ENCODE results near the gene ITIH1. TPM values are rescaled to one million over a fixed set of nuclear protein-coding genes. Genes with fewer than 3 reads are reported as not detected.

The ITIH1 gene
- polyA plus RNA-seq, 4 donors, result 0.38 to 6.3 TPM; not detected in 2

DNA sequence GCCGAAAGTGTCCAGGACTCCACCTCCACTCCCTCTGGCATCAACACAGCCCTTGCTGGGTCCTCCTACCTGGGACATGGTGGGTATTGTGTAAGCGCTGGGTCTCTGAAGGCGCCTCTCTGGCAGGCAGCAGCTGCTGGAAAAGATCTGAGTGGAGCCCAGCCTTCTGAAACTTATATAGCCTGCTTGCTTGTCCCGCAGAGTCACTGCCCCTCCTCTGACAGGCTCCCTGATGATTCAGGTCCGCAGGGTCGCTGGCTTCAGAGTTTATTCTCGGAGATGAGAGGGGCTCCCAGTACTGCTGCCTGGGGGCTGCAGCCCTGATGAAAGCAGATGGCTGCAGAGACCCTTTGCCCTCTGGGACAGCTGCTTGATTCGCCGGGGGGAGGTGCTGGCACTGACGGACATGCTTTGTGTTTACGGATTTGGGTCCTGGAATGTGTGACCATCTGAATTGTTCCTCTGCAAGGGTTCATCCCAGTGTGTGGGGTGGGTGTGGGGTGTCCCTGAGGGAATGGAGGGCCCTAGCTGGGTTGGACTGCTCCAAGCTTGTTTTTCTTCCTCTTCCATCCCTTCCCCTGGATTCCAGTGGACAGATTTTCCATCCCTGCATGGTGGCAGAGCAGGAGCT lies 57.6 kb downstream of the ITIH1 start, which contains the start of gene MUSTN1:
Gene MUSTN1, minus strand, starts transcription at position 149 of the 631 bp plus-strand sequence. Its CDS starts 71 bp downstream, at position 78.
- no peak for DNase-seq (ENCODE audit: low read depth in 4 of 4, low spot score in 3 of 4)

DNA sequence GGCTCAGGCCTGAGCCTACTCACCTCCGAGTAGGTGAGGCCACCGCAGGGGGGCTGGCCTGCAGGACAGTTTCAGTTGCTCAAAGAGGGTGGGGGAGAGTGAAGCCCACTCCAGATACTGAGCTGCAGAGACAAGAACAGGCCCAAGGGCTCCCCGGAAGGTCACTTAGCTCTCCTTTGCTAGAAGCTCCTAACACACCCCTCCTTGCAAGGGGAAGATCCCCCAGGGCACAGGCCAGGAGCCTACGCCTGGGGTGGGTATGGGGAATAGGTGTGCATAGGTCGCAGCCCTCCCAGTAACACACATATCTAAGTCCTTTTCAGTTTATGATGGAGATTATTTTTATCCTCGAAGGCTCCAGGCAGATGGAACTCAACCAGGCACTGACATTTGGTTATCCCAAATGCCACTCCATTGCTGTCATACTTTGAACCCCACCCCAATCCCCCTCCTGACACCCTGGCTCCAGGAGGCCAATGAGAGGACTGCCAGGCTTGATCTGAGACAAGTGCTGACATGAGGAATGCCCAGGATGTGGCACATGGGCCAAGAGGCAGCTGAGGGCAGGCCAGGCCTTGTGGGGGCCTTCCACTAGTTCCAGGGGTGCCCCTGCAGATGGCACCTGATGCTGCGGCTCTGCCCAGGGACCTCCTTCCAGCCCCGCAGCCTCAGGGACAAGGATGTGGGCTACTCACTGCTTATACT lies 58.5 kb downstream of the ITIH1 start:
- no peak for DNase-seq (ENCODE audit: low read depth in 4 of 4, low spot score in 3 of 4)

DNA sequence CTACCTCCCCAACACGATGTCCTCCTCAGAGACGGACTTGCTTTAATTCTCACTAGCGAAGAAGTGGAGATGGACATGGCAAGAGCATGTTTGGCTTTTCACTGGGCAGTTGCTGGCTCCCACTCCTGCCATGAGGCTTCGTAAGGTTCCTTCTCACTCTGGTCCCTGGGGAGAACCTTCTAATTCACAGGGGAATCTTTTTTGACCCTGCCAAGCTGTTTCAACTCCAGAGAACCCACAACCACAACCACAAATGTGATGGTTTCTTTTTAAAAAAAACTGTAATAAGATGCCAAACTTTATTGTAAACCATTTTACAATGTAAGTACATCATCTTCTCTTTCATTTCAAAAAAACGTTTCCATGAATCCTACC lies 59.1 kb downstream of the ITIH1 start:
- no peak for DNase-seq (ENCODE audit: low read depth in 4 of 4, low spot score in 3 of 4)

GRCh38 chr3:52836986-52837385 lies 59.6 kb downstream of the ITIH1 start:
- DNase-seq (ENCODE audit: low read depth in 4 of 4, low spot score in 3 of 4), result no peak

- no peak for DNase-seq (ENCODE audit: low read depth in 4 of 4, low spot score in 3 of 4)
These were observed 61.3 kb downstream of the ITIH1 start for GRCh38 chr3:52838561-52839267.

DNA sequence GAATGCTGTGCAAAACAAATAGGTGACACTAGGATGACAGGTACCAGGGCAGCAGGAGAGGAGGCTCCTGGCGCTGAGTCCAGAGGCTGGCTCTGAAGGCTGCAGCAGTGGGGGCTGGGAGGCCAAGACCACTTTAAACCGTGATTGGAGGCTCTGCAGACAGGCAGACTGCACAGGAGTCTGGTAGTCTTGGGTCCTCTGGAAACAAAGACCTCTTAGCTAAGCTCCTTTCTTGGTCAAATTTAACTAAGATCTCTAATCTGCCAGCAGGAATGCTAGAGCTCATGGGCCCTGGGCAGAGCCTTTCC lies 61.8 kb downstream of the ITIH1 start:
- no peak for DNase-seq (ENCODE audit: low read depth in 4 of 4, low spot score in 3 of 4)

- no peak for DNase-seq (ENCODE audit: low read depth in 4 of 4, low spot score in 3 of 4)
These were observed 62.6 kb downstream of the ITIH1 start for GRCh38 chr3:52839892-52840545.

GRCh38 chr3:52841211-52841980 lies 64.0 kb downstream of the ITIH1 start:
- DNase-seq (ENCODE audit: low read depth in 4 of 4, low spot score in 3 of 4), result no peak

Other genes starting within 250 kb of the ITIH1 start
- gene NT5DC2, start 243.7 kb upstream of the ITIH1 start, polyA plus RNA-seq (ENCODE audit: insufficient read length in 4 of 4), result 100 to 1,000 TPM in 3 of 4 donors, 10 to 100 TPM in 1; 97.3 to 156 (median 147) TPM
- gene UQCC5, start 241.0 kb upstream of the ITIH1 start, polyA plus RNA-seq (ENCODE audit: insufficient read length in 4 of 4), result 10 to 100 TPM; 12.2 to 23.4 (median 14.8) TPM
- 10 to 100 TPM; 57.9 to 66.9 (median 61.1) TPM for gene PBRM1, start 91.7 kb upstream of the ITIH1 start, polyA plus RNA-seq (ENCODE audit: insufficient read length in 4 of 4)
- 100 to 1,000 TPM in 3 of 4 donors, 10 to 100 TPM in 1; 80.6 to 118 (median 114) TPM for gene GNL3, start 91.6 kb upstream of the ITIH1 start, polyA plus RNA-seq (ENCODE audit: insufficient read length in 4 of 4)
- 100 to 1,000 TPM; 113 to 181 (median 138) TPM for gene GLT8D1, start 71.8 kb upstream of the ITIH1 start, polyA plus RNA-seq (ENCODE audit: insufficient read length in 4 of 4)
- 100 to 1,000 TPM; 128 to 171 (median 160) TPM for gene SPCS1, start 71.5 kb upstream of the ITIH1 start, polyA plus RNA-seq (ENCODE audit: insufficient read length in 4 of 4)
- 10 to 100 TPM; 18.8 to 30.7 (median 27.4) TPM for gene NEK4, start 6.7 kb upstream of the ITIH1 start, polyA plus RNA-seq (ENCODE audit: insufficient read length in 4 of 4)
- 10 to 100 TPM in 1 of 4 donors, 1 to 10 TPM in 3; 4.9 to 13.7 (median 7.8) TPM for gene ITIH3, start 17.2 kb downstream of the ITIH1 start, polyA plus RNA-seq (ENCODE audit: insufficient read length in 4 of 4)
- 1 to 10 TPM; 2.9 to 9.8 (median 5.6) TPM for gene ITIH4, start 53.1 kb downstream of the ITIH1 start, polyA plus RNA-seq (ENCODE audit: insufficient read length in 4 of 4)
- gene MUSTN1, start 57.4 kb downstream of the ITIH1 start, polyA plus RNA-seq (ENCODE audit: insufficient read length in 4 of 4), result 1 to 10 TPM in 1 of 4 donors, under 1 TPM in 2, not detected in 1; 0.34 to 1.7 (median 0.45) TPM
- 10 to 100 TPM; 12.5 to 18.0 (median 13.9) TPM for gene STIMATE, start 119.9 kb downstream of the ITIH1 start, polyA plus RNA-seq (ENCODE audit: insufficient read length in 4 of 4)

All from left renal pelvis (tissue), 4 donors.